PFSK-1 (cell line): ENCODE data around the gene FAM124A.

Experiments used
- POLR2AphosphoS5 ChIP-seq: IDR thresholded peaks from 2 replicates; pipeline ENCODE4 v1.6.1; 2012; ENCODE audit warnings: low read depth, mild to moderate bottlenecking, control low read depth, low read length, moderate library complexity
- SIN3A ChIP-seq: IDR thresholded peaks from 2 replicates; pipeline ENCODE4 v1.6.1; 2012; ENCODE audit warnings: mild to moderate bottlenecking, low read length, moderate library complexity, borderline replicate concordance; ENCODE audit not compliant: insufficient read depth
- TAF1 ChIP-seq: IDR thresholded peaks from 2 replicates; pipeline ENCODE4 v1.6.1; 2012; ENCODE audit warnings: low read length, control low read depth, borderline replicate concordance; ENCODE audit not compliant: insufficient read depth
- TF ChIP-seq, protein P1 (sequence below), 2 experiments: IDR thresholded peaks; 2 replicates each; pipeline versions ENCODE4 v1.6.1 to v1.8.0; 2011 to 2012; ENCODE audit warnings: low read depth in 2 of 2, low read length in 2 of 2, control low read depth in 1 of 2, inconsistent platforms in 1 of 2, mild to moderate bottlenecking in 1 of 2, moderate library complexity in 1 of 2; ENCODE audit not compliant: insufficient read depth in 1 of 2

DNA sequence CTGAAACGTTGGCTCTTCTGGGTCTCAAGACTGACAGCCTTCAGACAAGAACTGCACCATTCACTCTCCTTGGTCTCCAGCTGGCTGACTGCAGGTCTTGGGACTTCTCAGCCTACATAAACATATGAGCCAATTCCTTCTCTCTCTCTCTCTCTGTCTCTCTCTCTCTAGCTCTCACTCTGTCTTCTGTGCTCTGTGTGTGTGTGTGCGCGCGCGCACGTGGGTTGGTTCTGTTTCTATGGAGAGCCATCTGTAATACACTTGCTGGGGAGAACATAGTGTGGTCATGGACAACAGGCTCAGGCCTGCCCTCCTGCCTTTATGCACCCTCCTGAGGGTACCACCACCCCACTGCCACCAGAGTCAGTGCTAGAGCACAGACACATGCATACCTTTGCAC, 103.6 kb downstream of the FAM124A start:
- TF ChIP-seq TAF1 (no peak), POLR2AphosphoS5 (no peak), SIN3A (no peak)
- TF ChIP-seq, protein P1, sequence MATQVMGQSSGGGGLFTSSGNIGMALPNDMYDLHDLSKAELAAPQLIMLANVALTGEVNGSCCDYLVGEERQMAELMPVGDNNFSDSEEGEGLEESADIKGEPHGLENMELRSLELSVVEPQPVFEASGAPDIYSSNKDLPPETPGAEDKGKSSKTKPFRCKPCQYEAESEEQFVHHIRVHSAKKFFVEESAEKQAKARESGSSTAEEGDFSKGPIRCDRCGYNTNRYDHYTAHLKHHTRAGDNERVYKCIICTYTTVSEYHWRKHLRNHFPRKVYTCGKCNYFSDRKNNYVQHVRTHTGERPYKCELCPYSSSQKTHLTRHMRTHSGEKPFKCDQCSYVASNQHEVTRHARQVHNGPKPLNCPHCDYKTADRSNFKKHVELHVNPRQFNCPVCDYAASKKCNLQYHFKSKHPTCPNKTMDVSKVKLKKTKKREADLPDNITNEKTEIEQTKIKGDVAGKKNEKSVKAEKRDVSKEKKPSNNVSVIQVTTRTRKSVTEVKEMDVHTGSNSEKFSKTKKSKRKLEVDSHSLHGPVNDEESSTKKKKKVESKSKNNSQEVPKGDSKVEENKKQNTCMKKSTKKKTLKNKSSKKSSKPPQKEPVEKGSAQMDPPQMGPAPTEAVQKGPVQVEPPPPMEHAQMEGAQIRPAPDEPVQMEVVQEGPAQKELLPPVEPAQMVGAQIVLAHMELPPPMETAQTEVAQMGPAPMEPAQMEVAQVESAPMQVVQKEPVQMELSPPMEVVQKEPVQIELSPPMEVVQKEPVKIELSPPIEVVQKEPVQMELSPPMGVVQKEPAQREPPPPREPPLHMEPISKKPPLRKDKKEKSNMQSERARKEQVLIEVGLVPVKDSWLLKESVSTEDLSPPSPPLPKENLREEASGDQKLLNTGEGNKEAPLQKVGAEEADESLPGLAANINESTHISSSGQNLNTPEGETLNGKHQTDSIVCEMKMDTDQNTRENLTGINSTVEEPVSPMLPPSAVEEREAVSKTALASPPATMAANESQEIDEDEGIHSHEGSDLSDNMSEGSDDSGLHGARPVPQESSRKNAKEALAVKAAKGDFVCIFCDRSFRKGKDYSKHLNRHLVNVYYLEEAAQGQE (IDR thresholded peaks at IDR 0.05; ENCODE audit: insufficient read depth in 1 of 2, low read depth in 2 of 2, low read length in 2 of 2): no peak
